Urinary bladder (tissue), 4 donors: ENCODE measurements around the gene FAM131B. TPM values are rescaled to one million over a fixed set of nuclear protein-coding genes. Genes with fewer than 3 reads are reported as not detected.

ENCODE experiments used
- DNase-seq: peaks from one replicate; pipeline ENCODE4 v3.0.0-alpha.2; 2015; ENCODE audit errors: extremely low spot score
- H3K27ac ChIP-seq: one replicate; pipeline ENCODE4 v1.5.1; 2013; ENCODE audit warnings: low read depth, mild to moderate bottlenecking, moderate library complexity
- H3K36me3 ChIP-seq: one replicate; pipeline ENCODE4 v1.6.1; 2013; ENCODE audit warnings: mild to moderate bottlenecking, moderate library complexity; ENCODE audit not compliant: insufficient read depth
- H3K4me1 ChIP-seq: one replicate; pipeline ENCODE4 v1.6.1; 2013; ENCODE audit warnings: mild to moderate bottlenecking, moderate library complexity; ENCODE audit not compliant: insufficient read depth
- H3K4me3 ChIP-seq: one replicate; pipeline ENCODE4 v1.5.1; 2013; ENCODE audit warnings: low read depth, low read length
- WGBS: extraction: QIAGEN DNeasy Blood & Tissue Kit; methylation state at CpG from one replicate; pipeline ENCODE4 v1.1.7; 2013; 5-methylcytosine and 5-hydroxymethylcytosine counted together
- polyA plus RNA-seq: library from polyadenylated mRNA; stranded (reverse); fragments of 200-250 nt; gene quantifications from one replicate; pipeline ENCODE4 v1.2.3, GENCODE V29; 2013
- total RNA-seq: library from RNA; depleted of rRNA; stranded (reverse); fragments of >200 nt; gene quantifications from one replicate; pipeline ENCODE4 v1.2.3, GENCODE V29; 2014
- donor health status: healthy with polysubstance abuse.
- donor health status: healthy.

Gene FAM131B
- total and polyA plus RNA-seq, 2 donors, result 3.2 to 4.1 TPM

DNA sequence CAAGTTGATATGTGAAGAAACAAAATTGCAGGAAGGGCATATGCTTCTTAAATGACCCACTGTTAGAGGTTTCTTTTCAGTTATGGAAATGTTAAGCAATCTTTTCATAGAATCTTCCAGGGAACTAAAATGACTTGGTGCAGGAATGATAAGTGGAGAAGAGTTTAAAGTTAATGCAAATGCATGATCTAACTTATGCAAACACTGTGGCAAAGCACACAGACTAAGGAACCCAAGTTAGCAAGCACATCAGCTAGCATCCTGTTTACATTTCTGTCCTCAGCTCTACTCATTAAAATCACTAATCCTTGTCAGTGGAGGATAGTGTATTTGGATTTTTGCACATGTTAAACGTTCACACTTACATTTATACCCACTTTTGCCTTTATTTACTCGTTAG is 37.3 kb downstream of the FAM131B start:
- Histone ChIP-seq H3K36me3 (no peaks in the 10 kb centered on the region), H3K4me1 (no peaks in the 10 kb centered on the region), H3K4me3 (no peak overlapping the region), H3K27ac (no peak overlapping the region)
- 59% methylated on average over 2 of the region's 2 CpGs for WGBS
- no peak for DNase-seq

DNA sequence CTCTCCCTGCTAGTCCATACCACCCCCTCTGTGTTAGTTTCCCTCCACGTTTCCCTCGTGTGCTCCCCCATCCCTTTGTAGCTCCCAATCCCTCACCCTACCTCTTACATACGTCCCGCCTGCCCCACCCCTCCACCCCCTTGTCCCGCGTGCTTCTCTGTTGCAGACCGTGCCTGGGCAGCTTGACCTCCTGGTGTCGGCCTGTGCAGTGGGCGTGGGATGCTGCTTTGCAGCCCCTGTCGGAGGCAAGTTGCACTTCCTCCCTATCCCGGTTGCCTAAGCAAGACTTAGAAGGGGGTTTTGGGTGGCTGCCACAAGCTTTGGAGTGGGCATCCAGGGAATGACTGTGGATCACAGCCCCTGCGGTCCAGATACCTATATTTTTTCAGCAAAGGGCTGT is 38.9 kb downstream of the FAM131B start:
- H3K4me1 ChIP-seq, result no peaks in the 10 kb centered on the region
- WGBS, result 60% methylated on average over 12 of the region's 12 CpGs
- H3K27ac ChIP-seq, result no peak overlapping the region
- H3K36me3 ChIP-seq, result no peaks in the 10 kb centered on the region
- no peak for DNase-seq
- H3K4me3 ChIP-seq, result no peak overlapping the region

DNA sequence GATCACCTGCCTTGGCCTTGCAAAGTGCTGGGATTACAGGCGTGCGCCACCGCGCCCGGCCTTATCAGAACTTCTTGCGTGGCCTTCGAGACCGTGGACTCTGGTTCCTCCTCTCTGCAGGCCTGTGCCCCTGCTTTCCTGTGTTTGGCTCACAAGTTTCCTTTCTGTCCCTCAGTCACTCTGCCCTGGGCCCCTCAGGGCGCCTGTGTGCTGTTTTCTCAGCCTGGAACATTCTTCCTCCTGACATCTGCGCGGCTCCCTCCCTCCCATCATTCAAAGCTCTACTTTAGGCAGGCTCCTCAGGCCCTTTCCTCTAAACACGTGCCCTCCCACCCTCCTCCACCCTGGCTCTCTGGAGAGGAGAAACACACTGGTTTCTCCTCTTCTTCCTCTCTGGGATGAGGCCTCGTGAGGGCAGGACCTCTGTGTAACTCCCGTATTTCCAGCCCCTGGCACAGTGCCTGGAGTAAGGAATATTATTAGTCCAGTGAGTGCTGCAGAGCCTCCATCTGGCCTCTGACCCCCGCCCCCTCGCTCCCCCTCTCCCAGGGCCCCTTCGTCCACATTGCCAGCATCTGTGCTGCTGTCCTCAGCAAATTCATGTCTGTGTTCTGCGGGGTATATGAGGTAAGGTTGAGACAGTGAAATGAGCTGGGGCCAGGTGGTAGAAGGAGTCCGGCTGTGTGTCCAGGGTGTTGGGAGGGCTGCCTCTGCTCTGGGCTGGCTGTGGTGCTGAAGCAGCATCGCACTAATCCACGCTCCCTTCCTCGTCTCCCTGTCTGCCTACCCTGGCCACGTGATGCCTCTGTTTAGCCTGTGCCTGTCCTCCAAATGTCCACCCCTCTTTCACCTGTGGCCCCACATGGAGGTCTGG is 39.5 kb downstream of the FAM131B start:
- Histone ChIP-seq H3K36me3 (no peaks in the 10 kb centered on the region), H3K27ac (no peak overlapping the region), H3K4me3 (no peak overlapping the region), H3K4me1 (no peaks in the 10 kb centered on the region)
- 71% methylated on average over 23 of the region's 23 CpGs for WGBS
- DNase-seq, result no peak

DNA sequence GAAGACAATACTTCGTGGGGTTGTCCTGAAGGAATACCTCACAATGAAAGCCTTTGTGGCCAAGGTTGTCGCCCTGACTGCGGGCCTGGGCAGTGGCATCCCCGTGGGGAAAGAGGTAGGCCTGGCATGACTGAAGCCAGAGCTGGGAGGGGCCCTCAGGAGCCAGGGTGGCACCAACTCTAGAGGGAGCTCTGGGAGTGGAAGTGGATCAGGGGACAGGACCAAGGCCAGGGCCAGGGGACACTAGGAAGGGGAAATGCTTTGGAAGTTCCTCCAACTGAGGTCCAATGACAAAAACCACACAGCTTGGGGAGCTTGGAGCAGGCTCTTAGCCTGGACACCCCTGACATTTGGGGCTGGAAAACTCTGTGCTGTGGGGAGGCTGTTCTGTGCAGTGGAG is 40.8 kb downstream of the FAM131B start:
- H3K36me3 ChIP-seq, result no peaks in the 10 kb centered on the region
- no peak overlapping the region for H3K4me3 ChIP-seq
- H3K4me1 ChIP-seq, result no peaks in the 10 kb centered on the region
- no peak for DNase-seq
- 90% methylated on average over 4 of the region's 4 CpGs for WGBS
- H3K27ac ChIP-seq, result no peak overlapping the region

DNA sequence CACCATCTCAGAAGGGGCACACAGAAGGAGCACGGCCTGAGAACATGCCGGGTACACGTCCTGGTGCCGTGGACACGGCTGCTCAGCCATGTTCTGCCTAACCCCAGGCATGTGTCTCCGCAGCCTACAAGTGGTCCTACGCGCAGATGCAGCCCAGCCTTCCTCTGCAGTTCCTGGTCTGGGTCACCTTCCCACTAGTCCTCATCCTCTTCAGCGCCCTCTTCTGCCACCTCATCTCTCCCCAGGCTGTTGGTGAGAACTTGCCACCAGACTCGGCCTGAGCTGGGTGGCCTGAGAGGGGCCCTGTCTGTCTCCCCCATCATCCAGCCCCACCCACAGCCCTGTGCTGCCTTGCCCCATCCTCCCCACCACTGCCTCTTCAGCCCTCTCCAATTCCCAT is 41.3 kb downstream of the FAM131B start:
- H3K4me3 ChIP-seq, result no peak overlapping the region
- WGBS, result 97% methylated on average over 10 of the region's 10 CpGs
- DNase-seq, result no peak
- no peaks in the 10 kb centered on the region for H3K36me3 ChIP-seq
- H3K27ac ChIP-seq, result no peak overlapping the region
- H3K4me1 ChIP-seq, result no peaks in the 10 kb centered on the region

DNA sequence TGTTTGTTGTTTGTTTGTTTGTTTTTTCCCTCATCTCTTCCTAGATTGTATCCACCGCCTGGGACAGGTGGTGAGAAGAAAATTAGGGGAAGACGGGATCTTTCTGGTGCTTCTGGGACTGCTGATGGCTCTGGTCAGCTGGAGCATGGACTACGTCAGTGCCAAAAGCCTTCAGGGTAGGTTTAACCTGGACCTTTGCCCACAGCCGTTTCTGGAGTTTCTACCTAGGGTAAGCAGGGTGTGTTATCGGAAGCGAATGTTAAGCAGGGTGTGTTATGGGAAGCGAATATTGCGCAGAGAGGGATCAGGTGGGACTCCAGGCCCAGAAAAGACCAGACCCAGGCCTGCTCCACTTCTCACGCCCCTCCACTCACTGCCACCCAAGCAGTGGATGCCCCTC is 41.9 kb downstream of the FAM131B start:
- Histone ChIP-seq H3K27ac (no peak overlapping the region), H3K36me3 (no peaks in the 10 kb centered on the region), H3K4me3 (no peak overlapping the region), H3K4me1 (no peaks in the 10 kb centered on the region)
- DNase-seq, result no peak
- 74% methylated on average over 9 of the region's 9 CpGs for WGBS

DNA sequence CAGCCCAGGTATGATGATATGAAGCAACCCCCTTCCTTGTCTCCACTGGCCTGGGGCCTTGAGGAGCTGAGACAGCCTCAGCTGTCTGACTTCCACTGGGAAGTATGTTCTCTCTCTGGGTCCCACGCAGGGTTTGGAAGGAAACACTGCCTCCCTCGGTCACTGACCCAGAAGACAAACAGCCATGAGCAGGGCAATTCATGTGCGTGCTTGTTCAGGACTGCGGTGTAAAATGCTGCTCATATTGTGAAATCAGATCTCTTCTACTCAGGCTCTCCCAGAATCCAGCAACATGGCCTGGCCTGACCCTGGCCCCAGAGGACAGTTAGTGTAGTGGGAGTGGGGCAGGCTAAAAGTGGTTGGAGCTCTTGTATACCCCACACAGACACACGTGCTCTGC is 43.9 kb downstream of the FAM131B start:
- H3K4me1 ChIP-seq, result no peaks in the 10 kb centered on the region
- H3K4me3 ChIP-seq, result no peak overlapping the region
- DNase-seq, result peak; percentile 41
- no peaks in the 10 kb centered on the region for H3K36me3 ChIP-seq
- 58% methylated on average over 5 of the region's 5 CpGs for WGBS
- no peak overlapping the region for H3K27ac ChIP-seq

DNA sequence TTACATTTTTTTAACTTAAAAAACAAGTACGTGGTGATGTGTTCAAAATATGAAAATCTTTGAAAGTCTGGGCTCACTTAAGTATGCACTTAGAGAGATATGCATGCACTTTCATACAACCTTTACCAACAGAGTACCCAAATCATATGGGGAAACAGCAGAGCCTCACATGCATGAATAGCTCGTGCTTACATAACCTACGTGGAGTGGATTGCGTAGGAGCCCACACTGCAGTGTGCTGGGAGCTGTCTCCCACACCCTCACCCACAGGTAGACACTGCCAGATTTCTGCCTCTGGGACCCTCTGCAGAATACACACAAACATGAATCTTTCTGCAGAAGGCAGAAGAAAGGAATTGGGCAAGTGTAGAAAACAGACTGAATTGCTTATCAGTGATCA is 46.0 kb downstream of the FAM131B start:
- WGBS, result 91% methylated on average over 4 of the region's 4 CpGs
- no peak for DNase-seq
- no peak overlapping the region for H3K4me3 ChIP-seq
- no peaks in the 10 kb centered on the region for H3K36me3 ChIP-seq
- H3K4me1 ChIP-seq, result no peaks in the 10 kb centered on the region
- H3K27ac ChIP-seq, result no peak overlapping the region

DNA sequence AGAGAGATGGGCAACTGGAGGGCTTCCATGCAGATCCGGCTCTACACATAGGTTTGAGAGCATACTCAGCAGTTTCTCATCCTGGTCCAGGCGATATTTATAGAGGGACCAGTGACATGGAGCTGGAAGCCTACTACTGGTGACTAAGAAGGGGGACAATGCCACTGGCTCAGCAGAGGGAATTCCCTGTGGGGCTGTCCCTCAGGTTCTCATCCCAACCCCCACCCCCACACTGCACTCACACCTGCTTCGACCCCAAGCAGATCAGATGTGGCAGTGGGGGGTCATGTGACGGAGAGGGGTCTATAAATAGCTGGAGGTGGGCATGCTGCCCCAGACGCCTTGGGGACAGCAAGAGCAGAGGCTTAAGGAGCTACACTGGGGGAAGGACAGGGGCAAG is 46.7 kb downstream of the FAM131B start, which contains the start of gene CLCN1:
TSS of gene CLCN1 (plus strand) at position 336 of the 400 bp plus-strand sequence. CDS start 102 bp downstream, outside the sequence.
- H3K4me3 ChIP-seq, result no peak within 1 kb of the TSS
- H3K4me1 ChIP-seq, result no peaks in the 10 kb centered on the region
- H3K36me3 ChIP-seq, result no peaks in the 10 kb centered on the region
- 75% methylated on average over 5 of the region's 5 CpGs for WGBS
- H3K27ac ChIP-seq, result no peak within 1 kb of the TSS
- DNase-seq, result no peak

DNA sequence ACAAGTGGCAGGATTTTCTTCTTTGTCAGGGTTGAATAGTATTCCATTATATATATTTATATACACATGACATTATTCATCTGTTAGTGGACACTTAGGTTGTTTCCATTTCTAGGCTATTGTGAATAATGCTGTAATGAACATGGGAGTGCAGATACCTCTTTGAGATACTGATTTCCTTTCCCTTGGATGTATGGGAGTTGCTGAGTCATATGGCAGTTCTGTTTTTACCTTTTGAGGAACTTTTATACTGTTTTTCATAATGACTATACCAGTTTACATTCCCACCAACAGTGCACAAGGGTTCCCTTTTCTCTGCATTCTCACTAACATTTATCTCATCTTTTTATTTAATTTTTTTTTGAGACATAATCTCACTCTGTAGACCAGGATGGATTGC is 48.4 kb downstream of the FAM131B start:
- no peak for DNase-seq
- Histone ChIP-seq H3K4me1 (no peaks in the 10 kb centered on the region), H3K36me3 (no peaks in the 10 kb centered on the region), H3K4me3 (no peak overlapping the region), H3K27ac (no peak overlapping the region)

DNA sequence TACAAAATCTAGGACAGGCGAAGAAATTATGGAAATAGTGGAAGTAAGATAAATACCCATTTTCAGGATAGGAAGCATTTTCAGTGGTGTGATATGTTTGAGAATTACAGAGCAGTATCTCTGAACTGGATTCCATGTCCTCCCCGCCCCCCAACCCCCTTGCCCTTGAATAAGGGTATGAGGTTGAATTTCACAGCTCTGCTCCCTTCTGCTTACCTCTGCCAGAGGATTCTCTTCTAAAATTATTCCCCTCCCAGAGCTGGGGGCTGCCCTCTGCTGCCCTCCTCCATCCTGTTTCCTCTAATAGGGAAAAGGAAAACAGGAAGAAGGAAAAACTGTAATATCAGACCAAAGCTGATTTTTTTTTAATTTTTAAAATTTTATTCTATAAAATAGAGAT is 53.9 kb downstream of the FAM131B start:
- Histone ChIP-seq H3K4me1 (no peaks in the 10 kb centered on the region), H3K27ac (no peak overlapping the region), H3K4me3 (no peak overlapping the region), H3K36me3 (peaks cover 2% of the 10 kb centered on the region)
- WGBS, result 96% methylated on average over 2 of the region's 2 CpGs
- no peak for DNase-seq

DNA sequence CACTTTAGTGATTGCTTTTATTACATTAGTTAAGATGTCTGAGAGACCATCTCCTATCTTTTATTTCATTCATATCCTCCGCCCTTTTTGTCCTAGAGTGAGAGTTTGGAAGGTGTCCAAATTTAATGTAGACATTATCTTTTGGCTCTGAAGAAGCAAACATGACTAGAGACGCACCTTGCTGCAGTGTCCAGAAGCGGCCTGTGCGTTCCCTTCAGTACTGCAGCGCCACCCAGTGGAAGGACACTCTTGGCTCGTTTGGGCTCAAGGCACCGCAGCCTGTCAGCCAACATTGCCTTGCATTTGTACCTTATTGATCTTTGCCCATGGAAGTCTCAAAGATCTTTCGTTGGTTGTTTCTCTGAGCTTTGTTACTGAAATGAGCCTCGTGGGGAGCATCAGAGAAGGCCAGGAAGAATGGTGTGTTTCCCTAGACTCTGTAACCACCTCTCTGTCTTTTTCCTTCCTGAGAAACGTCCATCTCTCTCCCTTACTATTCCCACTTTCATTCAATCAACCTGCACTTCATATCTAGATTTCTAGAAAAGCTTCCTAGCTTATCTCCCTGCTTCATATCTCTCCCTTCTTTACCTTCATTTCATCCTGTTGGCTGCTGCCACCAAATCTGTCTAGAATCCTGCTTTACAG is 57.0 kb downstream of the FAM131B start:
- no peaks in the 10 kb centered on the region for H3K4me1 ChIP-seq
- H3K36me3 ChIP-seq, result peaks cover 2% of the 10 kb centered on the region

DNA sequence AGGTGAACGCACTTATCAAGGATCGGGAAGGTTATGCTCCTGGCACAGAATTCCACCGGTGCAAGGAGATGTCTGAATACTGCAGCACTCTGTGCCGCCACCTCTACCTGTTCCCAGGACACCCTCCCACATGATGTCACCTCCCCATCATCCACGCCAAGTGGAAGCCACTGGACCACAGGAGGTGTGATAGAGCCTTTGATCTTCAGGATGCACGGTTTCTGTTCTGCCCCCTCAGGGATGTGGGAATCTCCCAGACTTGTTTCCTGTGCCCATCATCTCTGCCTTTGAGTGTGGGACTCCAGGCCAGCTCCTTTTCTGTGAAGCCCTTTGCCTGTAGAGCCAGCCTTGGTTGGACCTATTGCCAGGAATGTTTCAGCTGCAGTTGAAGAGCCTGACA is 57.6 kb downstream of the FAM131B start:
- 88% methylated on average over 6 of the region's 6 CpGs for WGBS
- Histone ChIP-seq H3K36me3 (peaks cover 5% of the 10 kb centered on the region), H3K4me3 (no peak overlapping the region), H3K4me1 (no peaks in the 10 kb centered on the region), H3K27ac (no peak overlapping the region)
- no peak for DNase-seq

More for the DNA sequence above, 57.0 kb downstream of the FAM131B start:
- Histone ChIP-seq H3K4me3 (no peak overlapping the region), H3K27ac (no peak overlapping the region)
- DNase-seq, result no peak
- WGBS, result 54% methylated on average over 10 of the region's 10 CpGs

DNA sequence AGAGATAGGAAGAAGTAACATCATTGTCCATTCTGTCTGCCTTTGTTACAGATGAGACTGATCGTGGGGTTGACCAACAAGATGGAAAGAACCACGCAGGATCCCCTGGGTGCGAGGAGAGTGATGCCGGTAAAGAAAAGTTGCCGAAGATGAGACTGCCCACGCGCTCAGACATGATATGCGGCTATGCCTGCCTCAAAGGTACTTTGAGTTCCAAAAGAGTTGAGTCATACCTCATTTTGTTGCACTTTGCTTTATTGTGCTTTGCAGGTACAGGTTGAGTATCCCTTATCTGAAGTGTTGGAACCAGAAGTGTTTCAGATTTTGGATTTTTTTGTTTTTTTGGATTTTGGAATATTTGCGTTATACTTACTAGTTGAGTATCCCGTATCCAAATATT is 58.8 kb downstream of the FAM131B start:
- DNase-seq, result no peak
- peaks cover 7% of the 10 kb centered on the region for H3K36me3 ChIP-seq

More for the DNA sequence above, 58.8 kb downstream of the FAM131B start:
- H3K4me1 ChIP-seq, result no peaks in the 10 kb centered on the region
- H3K27ac ChIP-seq, result no peak overlapping the region
- H3K4me3 ChIP-seq, result no peak overlapping the region
- WGBS, result 95% methylated on average over 10 of the region's 10 CpGs
